Stimulated activated CD4-positive, alpha-beta T cell treated with anti-CD3 and anti-CD28 coated beads, Interleukin-15, amount 100 ng/mL, for 1 hour (primary cell): ENCODE results near the gene CORO1C.

Experiments
- DNase-seq, 2 donors: peaks; one replicate each; pipeline ENCODE4 v3.0.0-alpha.2; 2020; ENCODE audit warnings: low read depth in 1 of 2, low spot score in 1 of 2

Gene CORO1C

DNA sequence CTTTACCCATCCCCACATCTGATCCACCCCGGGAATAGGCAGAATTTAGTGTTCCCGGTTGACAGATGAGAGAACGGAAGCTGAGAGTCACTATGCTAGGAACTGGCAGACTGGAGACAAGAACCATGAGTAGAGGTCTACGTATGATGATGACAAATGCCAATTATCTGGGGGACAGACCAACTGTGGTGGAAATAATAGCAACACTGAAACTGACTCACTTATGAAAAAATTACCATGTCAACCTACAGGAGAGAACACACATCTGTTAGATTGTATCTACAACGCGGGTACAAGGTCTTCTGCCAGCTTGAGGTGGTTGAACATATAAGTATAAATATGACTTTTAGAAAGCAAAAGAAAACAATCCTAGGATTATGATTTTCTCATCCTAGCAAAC is 82.2 kb downstream of the CORO1C start:
- no peak for DNase-seq

DNA sequence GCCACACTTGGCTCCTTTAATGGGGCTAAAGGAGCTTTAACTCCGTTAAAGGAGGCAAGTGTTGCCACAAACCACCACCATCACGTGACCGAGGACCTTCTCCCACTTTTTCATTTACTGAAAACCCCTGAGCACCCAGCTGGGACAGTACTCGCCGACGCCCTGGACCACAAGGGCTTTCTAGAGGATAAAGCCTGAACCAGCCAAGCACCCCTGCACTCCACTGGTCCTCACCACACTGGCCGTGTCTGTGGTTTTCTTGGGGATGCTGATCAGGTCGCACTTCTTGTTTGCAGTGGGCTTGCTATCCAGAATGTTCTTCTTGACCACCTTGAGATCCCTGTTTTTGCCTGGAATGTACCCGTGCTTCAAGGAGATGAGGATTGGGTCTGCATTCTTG is 82.9 kb downstream of the CORO1C start:
- no peak for DNase-seq

DNA sequence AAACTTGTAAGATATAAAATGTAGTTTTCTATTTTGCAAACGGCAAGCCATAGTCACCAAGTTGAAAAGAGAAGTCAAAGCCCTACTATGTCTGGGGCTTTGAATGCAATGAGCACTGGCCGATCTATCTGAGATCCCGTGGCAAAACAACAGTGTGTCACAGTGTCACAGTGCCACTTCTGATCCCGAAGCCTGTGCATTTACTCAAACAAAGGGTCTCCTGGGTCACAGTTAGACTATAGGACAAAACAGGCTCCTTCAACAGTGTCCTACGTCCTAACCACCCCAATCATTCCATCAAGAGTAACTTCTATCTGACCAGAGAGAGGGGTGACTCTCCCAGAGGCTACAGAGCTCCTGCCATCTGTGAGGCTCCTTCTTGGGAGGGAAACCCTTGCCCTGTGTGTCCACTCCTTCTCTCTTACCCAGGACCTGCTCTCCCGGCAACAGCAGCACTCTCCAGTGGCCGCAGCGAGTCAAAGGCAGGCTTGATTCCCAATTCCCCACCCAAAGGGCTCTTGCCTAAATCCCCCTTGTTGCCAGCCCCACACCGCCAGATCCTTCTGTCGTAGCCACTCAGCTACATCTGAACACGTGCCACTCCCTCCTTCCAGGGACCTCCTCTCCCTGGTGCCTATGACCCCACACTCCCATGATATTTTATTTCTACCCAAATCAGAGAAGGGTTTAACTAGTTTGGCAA is 83.6 kb downstream of the CORO1C start:
- DNase-seq, result no peak

DNA sequence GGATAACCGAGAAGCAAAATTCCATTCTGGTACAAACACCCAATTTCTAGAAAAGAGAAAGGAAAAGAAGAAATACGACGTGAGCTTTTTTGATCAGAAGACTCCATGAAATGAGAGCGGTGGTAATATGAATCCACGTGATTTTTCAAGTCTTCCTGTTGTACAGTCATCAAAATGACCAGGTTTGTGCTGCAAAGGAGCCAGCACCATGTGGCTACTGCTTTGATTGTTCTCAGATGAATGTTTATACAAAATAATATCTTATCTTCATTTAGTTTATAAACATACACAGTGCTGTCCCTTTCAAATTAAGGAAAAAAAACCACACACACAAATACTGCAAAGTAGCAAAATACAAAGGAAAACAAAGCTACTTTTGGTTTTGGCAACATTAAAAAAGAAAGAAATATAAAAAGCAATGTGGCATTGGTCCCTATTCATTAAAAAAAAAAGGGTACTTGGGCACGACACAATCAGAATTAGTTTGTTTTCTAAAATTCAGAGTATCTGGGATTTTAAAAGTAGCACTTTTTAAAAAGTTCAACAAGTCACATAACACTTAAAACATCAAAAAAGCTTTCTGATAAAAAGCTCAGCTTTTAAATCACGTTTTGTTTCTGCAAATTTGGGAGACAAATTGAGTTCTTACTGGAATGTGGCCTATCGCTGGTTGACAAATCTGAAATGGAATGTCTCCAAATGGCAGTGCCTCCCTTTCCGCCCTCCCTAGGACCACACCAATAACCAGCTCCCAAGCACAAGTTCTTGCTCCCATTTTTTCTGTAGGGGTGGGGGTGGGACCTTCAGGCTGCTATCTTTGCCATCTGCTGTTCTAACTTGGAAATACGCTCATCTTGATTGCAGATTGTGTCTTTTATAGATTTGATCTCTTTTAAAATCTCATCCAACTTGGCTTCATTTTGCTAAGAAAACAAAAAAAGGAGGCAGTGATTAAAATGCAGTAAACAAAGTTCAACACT is 84.4 kb downstream of the CORO1C start:
- DNase-seq, result no peak

DNA sequence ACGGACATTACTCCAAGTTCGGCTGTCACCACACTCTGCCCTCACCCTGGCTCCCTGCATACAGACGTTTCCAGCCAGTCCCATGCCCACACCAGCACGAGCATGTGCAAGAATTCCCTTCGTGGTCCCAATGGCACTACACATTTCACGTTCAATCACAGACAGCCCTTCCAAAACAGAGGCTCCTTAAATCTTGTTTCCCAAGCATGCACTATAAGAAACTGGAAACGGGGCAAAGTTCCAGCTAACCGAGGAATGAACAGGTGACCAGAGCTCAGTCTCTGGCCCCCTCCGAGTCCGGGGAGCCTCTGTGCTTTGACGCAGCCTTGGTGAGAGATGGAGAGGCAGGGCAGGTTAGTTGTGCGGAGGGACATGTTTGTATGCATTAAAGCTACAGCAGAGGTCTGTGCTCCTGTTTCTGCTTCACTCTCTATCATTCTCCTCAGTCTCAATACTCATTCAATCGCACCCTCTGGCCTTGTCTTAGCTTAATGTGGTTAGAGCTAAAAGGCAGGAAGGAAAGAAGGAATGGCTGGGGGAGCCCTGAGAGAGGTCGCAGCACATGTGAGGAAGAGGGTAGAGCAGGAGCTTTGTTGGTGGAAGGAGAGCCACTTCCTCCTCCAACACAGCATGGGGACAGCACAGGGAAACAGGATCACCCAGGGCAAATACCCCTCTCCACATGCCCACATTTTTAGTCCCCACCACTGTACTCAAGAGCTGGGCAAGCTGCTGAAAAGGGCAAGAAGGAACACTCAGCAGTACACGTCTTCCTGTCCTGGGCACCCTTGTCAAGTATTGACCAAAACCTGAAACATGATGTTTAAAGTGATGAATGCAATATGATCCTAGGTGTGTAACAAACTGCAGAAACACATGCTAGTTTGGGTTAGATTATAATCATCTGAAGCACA is 85.4 kb downstream of the CORO1C start:
- no peak for DNase-seq

DNA sequence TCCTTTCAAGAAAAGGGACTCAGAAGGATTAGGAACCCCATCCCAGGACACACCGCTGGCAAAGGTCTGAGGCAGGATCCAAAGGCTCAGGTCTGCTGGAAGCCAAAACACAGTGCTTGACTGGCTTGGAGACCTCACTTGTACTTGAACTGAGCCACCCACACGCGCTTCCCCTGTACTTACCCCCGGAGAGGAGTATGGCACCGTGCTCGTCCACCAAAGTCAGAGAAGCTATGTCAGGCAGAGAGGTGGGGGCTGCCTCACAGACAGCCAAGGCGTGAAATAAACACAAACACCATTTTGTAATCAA is 86.6 kb downstream of the CORO1C start:
- DNase-seq, result no peak

DNA sequence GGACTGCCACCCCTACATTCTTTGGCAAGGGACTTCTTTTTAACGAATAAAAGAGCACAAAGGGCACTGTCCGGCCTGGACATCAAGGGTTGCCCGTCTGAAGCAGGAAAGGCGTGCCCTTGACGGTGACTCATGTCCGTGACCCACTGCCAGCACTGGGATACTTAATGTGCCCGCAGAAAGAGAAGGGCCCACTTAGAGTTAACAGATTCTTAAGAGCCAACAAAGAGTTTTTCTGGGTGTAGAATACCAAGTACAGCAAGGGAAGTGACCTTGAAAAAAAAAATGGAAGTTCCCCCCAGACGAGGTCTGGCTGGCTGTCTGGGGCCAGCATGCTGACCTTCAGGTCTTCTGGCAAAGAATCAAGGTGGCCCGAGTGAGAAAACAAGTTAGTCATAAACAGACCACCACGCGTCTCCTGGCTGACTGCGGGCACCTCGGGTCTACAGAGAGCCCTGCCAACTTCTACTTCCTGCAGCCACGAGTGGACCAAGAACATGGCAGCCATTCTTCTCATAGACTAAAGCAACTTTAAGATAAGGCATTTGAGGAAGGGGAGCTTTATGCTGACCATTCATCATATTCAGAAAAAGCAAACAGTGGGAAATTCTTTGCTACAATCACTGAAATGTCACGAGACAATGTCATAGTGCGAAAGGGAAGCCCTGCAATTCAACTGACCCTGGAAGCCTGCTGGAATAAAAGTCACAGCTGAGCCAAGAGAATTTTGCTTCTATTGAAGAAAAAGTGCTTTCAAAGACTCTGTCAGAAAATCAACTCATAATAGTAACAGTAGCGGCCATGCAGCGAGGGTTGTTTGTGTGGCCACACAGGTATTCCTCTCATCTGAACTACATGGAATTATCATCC is 87.1 kb downstream of the CORO1C start:
- DNase-seq, result no peak

DNA sequence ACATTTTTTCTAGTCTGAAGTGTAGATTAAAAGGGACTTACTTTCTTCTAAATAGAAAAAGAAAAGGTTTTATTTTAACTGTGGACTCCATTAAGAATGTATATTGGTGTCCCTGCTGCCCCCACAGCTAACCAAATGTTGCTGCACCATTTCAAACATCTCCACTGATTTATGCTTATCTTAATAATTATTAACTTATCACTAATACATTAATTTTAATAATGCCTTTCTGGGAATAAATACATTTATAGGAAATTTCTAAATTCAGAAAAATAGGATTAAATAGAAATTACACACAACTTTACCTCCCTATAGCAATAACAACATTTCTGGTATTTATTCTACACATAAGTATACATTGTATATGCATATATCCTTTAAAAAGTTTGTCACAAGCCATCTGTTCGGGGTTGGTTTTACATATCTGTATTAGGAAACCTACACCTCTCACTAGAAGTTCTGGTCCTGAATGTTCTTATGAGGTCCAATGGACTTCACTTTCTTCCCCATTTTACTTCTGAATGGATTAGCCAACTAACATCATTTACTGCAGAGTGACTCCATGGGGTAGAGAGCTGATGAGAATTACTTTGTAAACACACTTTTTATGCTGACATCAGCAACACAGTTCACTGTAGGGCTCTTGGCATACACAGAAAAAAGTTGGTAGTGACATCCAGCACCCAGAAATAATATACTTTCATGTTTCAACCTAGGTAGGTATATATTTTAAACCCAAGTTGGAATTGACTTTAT is 88.2 kb downstream of the CORO1C start:
- no peak for DNase-seq

DNA sequence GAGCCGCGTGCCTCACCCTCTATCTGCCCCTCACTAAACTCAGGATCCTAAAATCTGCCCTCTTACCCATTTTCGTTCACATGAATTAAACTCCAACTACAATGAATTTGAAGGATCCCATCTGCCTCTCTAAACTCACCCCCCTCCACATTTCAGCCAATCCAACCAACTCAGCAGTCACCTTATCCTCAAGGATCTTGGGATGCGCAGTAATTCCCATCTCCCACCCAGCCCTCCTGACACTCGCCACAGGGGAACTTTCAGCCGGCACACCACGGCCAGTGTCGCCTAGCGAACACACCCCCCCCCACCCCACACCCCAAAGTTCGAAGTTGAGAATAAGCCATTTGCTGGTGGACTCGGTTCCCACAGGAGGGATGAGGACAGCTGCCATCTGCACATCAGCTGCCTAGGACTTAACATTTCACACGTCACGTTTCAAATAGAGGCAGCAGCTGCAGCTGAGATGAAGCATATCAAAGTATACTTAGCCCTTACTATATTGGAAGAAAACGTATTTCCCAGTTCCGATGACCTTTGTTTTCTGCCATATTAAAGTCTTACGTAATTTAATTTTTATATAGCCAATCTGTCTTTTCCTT is 88.9 kb downstream of the CORO1C start:
- no peak for DNase-seq

DNA sequence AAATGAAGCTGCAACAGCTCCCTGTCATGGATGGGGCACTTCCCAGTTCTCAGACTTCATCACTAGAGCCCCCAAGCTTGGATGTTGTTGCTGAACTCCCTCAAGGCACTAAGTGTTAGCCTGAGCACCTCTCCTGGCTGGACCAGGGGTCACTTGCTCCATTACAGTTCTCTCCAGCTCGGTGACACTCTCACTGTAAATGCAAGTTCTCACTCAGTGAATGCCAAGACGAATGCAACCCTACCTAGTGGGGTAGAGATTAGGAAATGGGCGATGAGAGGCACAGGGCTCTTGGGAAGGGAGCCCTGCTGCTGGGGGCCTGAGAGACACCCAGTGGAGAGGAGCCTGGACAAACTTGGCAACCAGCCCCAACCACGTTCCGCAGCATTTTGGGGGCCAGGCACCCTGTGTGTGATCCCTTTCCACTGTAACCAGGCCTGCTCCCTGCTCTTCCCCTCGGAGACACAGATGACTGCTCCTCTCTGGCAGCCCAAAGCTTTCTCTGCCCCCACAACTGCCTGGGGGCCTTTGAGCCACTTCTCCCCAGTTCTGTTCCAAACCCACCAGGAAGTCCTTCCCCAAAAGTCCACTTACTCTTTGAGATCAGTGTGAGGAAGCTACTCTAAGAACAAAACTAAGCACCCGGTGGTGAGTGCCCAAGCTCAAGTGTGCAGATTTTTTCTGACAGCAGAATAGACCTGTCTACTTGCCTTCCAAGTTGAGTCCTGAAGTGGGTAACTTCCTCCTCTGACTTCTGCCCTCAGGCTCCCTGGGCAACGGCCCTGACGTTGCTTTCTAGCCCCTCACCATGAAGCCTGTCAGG is 89.7 kb downstream of the CORO1C start:
- DNase-seq, result no peak

DNA sequence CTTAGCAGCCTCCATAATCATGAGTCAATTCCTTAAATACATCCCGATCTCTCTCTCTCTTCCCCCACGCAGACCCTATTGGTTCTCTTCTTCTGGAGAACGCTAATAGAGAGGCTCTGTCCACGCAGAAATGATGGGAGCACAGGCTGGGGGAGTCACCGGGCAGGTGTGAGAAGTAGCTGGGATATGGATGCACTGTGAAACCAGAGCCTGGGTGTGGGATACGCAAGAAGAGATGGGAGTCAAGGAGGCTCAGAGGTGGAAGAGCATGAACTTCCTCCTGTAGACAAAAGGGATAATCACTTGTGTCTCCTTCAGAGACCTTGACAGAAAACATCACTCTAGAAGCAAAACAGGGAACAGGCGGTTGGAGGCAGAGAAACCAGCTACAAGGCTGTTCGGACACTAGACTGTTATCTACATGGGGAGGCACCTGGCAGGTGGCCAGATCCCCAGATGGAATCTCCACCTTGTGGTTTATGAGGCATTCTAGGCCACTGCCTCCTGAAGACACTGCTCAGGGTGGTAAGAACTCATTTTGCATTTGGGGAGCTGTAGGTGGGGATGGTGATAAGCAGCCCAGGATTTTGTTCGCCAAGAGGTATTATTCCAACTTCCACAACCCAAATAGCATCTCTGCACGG is 90.4 kb downstream of the CORO1C start:
- no peak for DNase-seq

DNA sequence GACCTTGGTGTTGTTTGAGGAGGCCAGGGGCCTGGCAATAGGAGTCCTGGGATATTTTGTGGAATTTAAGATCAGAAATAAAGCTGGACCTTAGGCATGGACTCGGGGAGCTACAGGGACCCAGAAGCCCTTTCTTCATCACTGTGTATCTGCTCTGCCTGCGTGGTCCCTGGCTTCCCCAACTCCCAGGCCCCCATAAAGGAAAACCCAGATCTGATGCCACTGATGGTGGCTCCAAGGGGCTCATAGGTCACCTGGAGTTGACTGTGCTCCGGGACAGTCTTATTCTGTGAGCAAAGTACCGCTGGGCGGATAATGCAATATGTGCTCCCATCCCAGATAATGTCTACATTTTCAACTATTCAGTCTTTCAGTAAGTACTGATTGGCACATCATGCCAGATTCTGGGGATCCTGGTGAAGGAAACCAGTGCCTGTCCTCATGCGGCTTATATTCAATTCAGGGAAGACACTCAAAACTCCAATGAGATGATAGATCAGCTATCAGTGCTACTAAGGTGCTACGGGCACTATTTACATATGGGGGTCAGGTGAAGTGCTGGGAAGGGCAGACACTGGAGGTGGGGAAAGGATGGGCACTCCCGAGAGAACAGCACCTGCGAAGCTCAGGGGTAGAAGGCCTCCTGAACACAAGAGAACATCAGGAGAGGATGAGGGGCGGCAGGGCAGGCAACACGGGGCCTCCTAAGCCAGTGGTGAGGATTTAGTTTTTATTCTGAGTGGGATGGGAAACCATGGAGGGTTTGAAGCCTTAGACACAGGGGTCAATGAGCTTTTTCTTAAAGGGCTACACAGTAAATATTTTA is 92.1 kb downstream of the CORO1C start:
- no peak for DNase-seq

DNA sequence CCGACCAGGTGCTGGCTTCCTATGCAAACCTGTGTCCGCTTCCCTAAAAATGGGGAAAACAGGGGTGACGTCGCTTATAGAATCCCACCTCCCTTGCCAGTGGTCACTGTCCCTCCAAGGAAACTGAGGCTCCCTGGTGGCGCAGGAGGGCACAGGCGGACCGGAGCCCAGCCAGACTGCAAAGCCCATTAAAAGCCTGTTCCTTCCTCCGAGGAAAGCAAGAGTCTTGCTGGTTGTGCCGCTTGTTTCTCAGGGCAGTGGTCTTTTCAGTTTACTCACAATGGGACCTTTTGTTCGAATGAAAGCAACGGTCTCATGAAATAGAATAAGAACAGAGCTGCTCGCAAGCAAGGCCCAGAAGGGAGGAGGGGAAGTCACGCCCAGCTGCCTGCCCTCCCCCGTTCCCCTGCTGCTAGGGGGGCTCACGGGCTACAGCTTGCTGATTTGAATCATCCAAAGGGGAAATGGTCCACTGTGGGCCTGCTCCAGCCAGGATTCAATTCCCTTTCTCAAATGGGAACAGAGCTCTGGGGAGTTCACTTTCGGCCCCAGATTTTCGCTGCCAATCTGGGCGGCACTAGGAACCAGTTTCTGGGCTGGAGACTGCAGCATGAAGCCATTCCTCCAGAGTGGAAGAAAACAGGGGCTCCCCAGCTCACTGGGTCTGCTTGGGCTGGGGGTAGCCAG is 93.0 kb downstream of the CORO1C start:
- no peak for DNase-seq

DNA sequence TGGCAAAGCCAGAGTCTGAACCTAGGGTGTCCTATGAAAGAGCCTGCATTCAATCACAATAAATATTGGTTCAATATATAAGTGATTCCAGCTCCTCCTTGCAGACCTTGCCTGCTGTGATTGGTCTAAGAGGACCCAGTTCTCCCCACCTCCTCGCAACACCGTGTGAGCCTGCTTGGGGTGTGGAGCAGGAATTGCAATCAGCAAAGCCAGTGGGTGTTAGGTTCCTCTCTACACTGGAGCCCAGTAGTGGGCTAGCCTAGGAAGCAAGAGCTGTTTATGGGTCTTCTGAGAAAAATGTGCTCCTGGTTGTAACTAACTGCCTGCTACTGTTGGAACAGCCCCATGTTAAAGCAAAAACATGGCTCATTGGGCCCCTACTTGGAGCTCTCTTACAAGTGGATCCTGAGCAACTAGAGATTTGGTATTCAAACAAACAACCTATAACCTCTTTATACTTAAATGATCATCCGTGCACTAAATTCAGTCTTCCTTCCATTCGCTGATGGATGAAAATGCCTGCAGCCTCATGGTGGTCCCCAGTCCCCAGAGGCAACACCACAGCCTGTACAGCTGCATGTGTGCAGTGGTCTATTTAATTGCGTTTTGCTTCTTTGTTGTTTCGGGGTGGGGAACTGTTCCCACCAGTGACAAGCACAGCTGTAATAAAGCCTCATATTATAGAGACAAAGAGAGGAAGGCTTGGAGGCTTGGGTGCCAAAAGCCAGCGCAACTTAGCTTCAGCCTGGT is 93.9 kb downstream of the CORO1C start:
- no peak for DNase-seq

DNA sequence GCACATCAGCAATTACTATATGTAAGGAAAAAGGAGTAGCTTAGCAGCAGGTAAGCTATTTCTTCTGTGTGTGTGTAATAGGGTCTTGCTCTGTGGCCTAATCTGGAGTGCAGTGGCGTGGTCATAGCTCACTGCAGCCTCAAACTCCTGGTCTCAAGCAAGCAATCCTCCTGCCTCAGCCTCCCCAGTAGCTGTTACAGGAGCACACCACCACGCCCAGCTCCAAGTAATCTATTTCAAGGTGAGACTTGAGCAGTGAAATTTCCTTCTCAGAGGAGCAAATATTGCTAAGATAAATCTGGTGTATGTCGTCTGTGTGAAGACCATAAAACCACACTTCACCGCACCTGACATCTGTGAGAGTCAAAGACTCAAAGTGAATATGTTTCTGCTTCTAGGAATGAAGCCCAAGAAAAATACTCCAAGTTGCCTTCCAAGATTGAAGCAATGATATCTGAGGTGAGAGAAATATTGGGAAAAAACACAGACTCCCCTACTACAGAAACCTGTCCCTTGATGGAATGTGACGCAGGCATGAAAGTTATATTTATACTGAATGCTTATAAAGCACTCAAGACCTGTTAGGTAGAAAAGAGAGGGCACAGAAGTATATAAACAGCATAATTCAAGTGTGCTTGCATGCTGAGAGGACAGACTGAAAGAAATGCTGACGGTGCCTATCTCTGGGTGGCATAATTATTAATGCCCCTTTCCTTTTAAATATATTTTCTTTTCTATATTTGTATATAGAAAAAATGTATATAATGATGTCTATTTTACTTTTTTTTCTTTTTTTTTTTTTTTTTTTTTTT is 95.1 kb downstream of the CORO1C start:
- no peak for DNase-seq
